DOHH2 (cell line): Measurements from ENCODE around the gene BICC1.

Experiments used
- H3F3A ChIP-seq: fragments of 200-600 bp; sonication (generic), shearing (Covaris generic); 2 replicates; pipeline ENCODE4 v1.6.0; 2016; ENCODE audit warnings: antibody characterized with exemption, mild to moderate bottlenecking; ENCODE audit not compliant: control insufficient read depth, insufficient read depth
- H3K27ac ChIP-seq: fragments of 200-600 bp; sonication (generic); 2 replicates; pipeline ENCODE4 v1.5.1; 2014; ENCODE audit warnings: low read depth, mild to moderate bottlenecking, low read length, moderate library complexity
- H3K27me3 ChIP-seq: fragments of 200-600 bp; sonication (generic); 2 replicates; pipeline ENCODE4 v1.6.1; 2014; ENCODE audit warnings: mild to moderate bottlenecking, low read length, mixed read lengths; ENCODE audit not compliant: control insufficient read depth
- H3K36me3 ChIP-seq: fragments of 200-600 bp; sonication (generic); 2 replicates; pipeline ENCODE4 v1.6.1; 2014; ENCODE audit warnings: mild to moderate bottlenecking, low read length, moderate library complexity, mixed read lengths; ENCODE audit not compliant: control insufficient read depth
- H3K4me1 ChIP-seq: fragments of 200-600 bp; sonication (generic); 2 replicates; pipeline ENCODE4 v1.6.1; 2014; ENCODE audit warnings: mild to moderate bottlenecking, low read length, mixed read lengths; ENCODE audit not compliant: control insufficient read depth
- H3K4me2 ChIP-seq: fragments of 200-600 bp; sonication (generic); 2 replicates; pipeline ENCODE4 v1.6.0; 2014; ENCODE audit warnings: mild to moderate bottlenecking, low read length, moderate library complexity
- H3K4me3 ChIP-seq: fragments of 200-600 bp; sonication (generic); 2 replicates; pipeline ENCODE4 v1.5.1; 2014; ENCODE audit warnings: mild to moderate bottlenecking, low read length, mixed read lengths
- H3K79me2 ChIP-seq: fragments of 200-600 bp; sonication (generic); 2 replicates; pipeline ENCODE4 v1.6.1; 2014; ENCODE audit warnings: mild to moderate bottlenecking, low read length, mixed read lengths; ENCODE audit not compliant: control insufficient read depth
- H3K9me2 ChIP-seq: fragments of 200-600 bp; sonication (generic); replicated peaks from 2 replicates; pipeline ENCODE4 v1.6.1; 2014; ENCODE audit warnings: mild to moderate bottlenecking, low read length, mixed read lengths; ENCODE audit not compliant: control insufficient read depth
- H3K9me3 ChIP-seq: fragments of 200-600 bp; sonication (generic); 2 replicates; pipeline ENCODE4 v1.6.1; 2014; ENCODE audit warnings: antibody characterized with exemption, low read length, mixed read lengths; ENCODE audit not compliant: control insufficient read depth, insufficient read depth
- H4K20me1 ChIP-seq: fragments of 200-600 bp; sonication (generic); 2 replicates; pipeline ENCODE4 v1.6.0; 2014; ENCODE audit warnings: low read depth, mild to moderate bottlenecking, antibody characterized with exemption, low read length, moderate library complexity; ENCODE audit not compliant: control insufficient read depth, insufficient read depth
- EZH2phosphoT487 ChIP-seq: fragments of 200-600 bp; sonication (generic); IDR thresholded peaks from 2 replicates; pipeline ENCODE4 v1.6.1; 2017; ENCODE audit warnings: borderline replicate concordance, mild to moderate bottlenecking, antibody characterized with exemption, low read length, moderate library complexity, mixed read lengths
- TF ChIP-seq, protein P1 (sequence below): fragments of 200-600 bp; sonication (generic); IDR thresholded peaks from one replicate; pipeline ENCODE4 v1.5.1; 2014; ENCODE audit warnings: antibody characterized with exemption, mild to moderate bottlenecking, low read depth, low read length; ENCODE audit not compliant: poor library complexity, severe bottlenecking

BICC1 gene

DNA sequence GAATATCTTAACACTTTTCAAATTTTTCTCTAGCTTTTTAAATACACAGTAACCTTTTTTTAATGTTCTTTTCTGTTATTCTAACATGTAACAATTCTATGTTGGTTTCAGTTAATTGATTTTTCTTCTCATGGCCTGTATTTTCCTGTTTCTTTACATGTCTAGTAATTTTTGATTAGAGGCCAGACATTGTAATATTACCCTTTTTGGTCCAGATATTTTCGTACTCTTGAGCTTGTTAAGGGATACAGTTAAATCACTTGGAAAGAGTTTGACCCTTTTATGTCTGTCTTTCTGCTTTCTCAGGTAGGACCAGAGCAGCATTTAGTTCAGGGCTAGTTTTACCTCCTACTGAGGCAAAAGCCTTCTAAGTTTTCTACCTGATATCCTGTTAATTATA, 45.0 kb downstream of the BICC1 start:
- Histone ChIP-seq H3K27ac (no peak overlapping the region), H4K20me1 (no peaks in the 10 kb centered on the region), H3F3A (no peaks in the 10 kb centered on the region), H3K27me3 (no peaks in the 10 kb centered on the region), H3K36me3 (no peaks in the 10 kb centered on the region), H3K4me2 (no peak overlapping the region), H3K4me1 (no peaks in the 10 kb centered on the region), H3K4me3 (no peak overlapping the region), H3K9me2 (no peaks in the 10 kb centered on the region), H3K79me2 (no peaks in the 10 kb centered on the region), H3K9me3 (no peaks in the 10 kb centered on the region; the same call in 1 of the 2 replicates)
- TF ChIP-seq, protein P1, sequence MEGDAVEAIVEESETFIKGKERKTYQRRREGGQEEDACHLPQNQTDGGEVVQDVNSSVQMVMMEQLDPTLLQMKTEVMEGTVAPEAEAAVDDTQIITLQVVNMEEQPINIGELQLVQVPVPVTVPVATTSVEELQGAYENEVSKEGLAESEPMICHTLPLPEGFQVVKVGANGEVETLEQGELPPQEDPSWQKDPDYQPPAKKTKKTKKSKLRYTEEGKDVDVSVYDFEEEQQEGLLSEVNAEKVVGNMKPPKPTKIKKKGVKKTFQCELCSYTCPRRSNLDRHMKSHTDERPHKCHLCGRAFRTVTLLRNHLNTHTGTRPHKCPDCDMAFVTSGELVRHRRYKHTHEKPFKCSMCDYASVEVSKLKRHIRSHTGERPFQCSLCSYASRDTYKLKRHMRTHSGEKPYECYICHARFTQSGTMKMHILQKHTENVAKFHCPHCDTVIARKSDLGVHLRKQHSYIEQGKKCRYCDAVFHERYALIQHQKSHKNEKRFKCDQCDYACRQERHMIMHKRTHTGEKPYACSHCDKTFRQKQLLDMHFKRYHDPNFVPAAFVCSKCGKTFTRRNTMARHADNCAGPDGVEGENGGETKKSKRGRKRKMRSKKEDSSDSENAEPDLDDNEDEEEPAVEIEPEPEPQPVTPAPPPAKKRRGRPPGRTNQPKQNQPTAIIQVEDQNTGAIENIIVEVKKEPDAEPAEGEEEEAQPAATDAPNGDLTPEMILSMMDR = no peak
- TF ChIP-seq EZH2phosphoT487 = no peak

DNA sequence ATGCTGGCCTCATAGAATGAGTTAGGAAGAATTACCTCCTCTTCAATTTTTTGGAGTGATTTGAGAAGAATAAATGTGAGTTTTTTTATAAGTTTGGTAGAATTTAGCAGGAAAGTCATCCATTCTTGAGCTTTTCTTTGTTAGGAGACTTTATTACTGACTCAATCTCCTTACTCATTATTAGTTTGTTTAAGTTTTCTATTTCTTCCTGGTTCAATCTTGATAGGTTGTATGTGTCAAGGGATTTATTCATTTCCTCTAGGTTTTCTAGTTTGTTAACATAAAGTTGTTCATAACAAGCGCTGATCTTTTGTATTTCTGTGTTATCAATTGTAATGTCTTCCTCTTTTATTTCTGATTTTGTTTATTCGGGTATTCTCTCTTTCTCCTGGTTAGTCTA, 47.4 kb downstream of the BICC1 start:
- Histone ChIP-seq H3K9me2 (no peaks in the 10 kb centered on the region), H3K4me2 (no peak overlapping the region), H3K79me2 (no peaks in the 10 kb centered on the region), H3K36me3 (no peaks in the 10 kb centered on the region), H3K27me3 (no peaks in the 10 kb centered on the region), H3K4me1 (no peaks in the 10 kb centered on the region), H4K20me1 (no peaks in the 10 kb centered on the region), H3K27ac (no peak overlapping the region), H3K4me3 (no peak overlapping the region), H3K9me3 (no peaks in the 10 kb centered on the region; the same call in 1 of the 2 replicates), H3F3A (no peaks in the 10 kb centered on the region)
- TF ChIP-seq, protein P1 = no peak
- TF ChIP-seq EZH2phosphoT487 = no peak

DNA sequence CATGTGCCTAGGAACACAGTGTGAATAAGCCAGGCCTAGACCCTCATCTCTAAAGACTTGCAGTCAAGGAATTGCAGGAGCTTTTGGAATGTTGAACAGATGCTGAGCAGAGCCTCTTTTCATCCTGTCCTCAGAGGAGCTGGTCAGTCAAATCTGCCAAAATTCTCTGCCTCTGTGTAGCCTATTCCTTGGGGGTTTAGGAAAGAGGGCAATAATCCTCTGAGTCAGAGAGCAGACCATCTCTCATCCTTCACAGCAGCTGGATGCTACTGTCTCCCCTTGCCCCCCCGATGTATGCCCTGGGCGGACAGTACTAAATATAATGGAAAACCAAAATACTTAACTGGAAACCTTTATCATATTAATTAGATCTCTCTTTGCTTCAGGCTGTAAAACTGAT, 52.6 kb downstream of the BICC1 start:
- Histone ChIP-seq H4K20me1 (no peaks in the 10 kb centered on the region), H3F3A (no peaks in the 10 kb centered on the region), H3K27ac (no peak overlapping the region), H3K27me3 (no peaks in the 10 kb centered on the region), H3K9me3 (no peaks in the 10 kb centered on the region; the same call in 1 of the 2 replicates), H3K4me2 (no peak overlapping the region), H3K79me2 (no peaks in the 10 kb centered on the region), H3K4me3 (no peak overlapping the region), H3K4me1 (no peaks in the 10 kb centered on the region), H3K9me2 (no peaks in the 10 kb centered on the region), H3K36me3 (no peaks in the 10 kb centered on the region)
- TF ChIP-seq, protein P1 = no peak
- TF ChIP-seq EZH2phosphoT487 = no peak
